Limb (tissue), 2 donors: ENCODE results near the gene NFATC1.

Experiments used
- DNase-seq, 2 donors: peaks; one replicate each; pipeline ENCODE4 v3.0.0-alpha.2; 2016; ENCODE audit errors: extremely low spot score in 2 of 2

NFATC1 gene

GRCh38 chr18:79422022-79422782, 26.5 kb downstream of the NFATC1 start:
- no peak for DNase-seq

GRCh38 chr18:79422783-79423165, 27.0 kb downstream of the NFATC1 start:
- no peak for DNase-seq

- no peak for DNase-seq
Measured at GRCh38 chr18:79423211-79424007, 27.7 kb downstream of the NFATC1 start.

GRCh38 chr18:79424008-79424565, 28.4 kb downstream of the NFATC1 start:
- DNase-seq, result no peak

DNA sequence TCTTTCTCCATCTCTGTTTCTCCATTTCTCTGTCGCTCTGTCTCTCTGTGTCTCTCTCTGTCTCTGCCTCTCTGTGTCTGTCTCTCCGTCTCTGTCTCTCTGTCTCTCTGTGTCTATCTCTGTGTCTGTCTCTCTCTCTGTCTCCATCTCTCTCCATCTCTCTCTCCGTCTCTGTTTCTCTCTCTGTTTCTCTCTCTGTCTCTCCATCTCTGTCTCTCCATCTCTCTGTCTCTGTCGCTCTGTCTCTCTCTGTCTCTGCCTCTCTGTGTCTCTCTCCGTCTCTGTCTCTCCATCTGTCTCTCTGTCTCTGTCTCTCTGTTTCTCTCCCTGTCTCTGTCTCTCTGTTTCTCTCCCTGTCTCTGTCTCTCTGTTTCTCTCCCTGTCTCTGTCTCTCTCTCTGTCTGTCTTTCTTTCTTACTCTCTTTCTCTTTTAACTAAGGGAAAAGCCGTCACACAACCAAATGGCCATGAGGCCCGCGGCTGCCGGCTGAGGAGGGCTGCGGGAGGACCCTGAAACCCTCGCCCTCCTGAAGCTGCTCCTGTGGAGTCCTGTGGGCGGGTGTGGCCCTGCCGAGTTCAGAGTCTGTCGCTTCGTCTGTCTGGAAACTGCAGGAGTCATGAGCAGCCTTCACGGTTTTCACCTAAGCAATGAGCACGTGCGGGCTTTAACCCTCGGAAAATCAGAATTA, 29.3 kb downstream of the NFATC1 start:
- no peak for DNase-seq

DNA sequence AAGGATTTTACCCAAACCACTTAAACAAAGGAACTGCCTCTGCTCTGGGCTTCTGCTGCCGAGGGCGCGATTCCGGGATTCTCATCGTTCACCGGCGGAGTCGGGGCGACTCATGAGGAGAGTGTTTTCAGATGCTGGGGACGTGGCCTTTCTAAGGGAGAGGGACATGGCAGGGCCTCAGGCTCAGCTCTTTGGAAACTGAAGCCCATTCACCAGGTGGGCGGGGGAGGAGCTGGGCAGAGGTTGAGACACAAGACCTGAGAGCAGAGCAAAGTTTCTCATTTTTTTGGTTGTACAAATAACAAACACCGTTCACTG, 29.8 kb downstream of the NFATC1 start:
- no peak for DNase-seq

DNA sequence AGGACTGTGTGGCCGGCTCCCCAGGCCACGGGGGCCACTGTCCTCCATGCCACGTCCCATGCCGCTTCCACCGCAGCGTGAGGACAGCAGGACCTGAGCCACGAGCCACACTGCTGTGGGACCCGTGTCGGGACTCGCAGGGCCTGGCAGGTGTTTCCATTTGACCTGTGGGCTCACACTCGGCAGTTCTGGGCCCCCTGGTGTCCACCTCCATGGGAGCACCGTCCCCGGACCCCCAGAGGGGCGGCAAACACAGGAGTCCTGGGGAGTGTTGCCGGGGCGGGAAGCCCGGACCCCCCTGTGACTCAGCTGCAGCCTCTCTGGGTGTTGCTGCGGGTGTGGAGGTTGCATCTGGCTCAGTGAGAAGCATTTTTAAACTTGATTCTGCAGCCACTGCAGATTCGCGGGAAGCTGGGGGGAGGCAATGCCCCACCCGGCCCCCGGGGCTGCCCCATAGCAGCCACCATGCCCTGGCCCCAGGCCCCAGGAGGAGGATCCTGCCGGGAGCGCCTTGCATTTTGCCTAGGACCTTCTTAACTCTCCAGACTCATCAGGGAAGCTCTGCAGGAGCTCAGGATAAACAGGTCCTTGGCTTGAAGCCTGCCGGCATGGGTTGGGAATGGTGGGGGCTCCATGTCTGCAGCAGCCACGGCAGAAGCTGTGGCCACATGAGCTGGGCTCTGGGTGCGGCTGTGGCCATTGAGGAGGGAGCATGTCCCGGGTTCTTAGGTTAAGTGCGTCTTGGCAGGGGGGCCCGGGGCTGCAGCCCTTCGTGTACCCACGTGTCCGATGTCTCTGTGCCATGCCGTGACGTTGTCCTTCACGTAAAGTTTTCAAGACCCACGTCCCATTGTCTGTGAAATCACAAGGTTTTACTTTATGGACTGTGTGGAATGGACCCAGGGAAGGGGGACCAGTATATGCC, 30.9 kb downstream of the NFATC1 start:
- DNase-seq, result no peak

- DNase-seq, result no peak
Measured at GRCh38 chr18:79427368-79428225, 31.9 kb downstream of the NFATC1 start.

- no peak for DNase-seq
Measured at GRCh38 chr18:79428287-79428686, 32.6 kb downstream of the NFATC1 start.

GRCh38 chr18:79429381-79429780, 33.7 kb downstream of the NFATC1 start:
- DNase-seq, result no peak

GRCh38 chr18:79429785-79430281, 34.1 kb downstream of the NFATC1 start:
- no peak for DNase-seq

GRCh38 chr18:79432376-79433120, 36.8 kb downstream of the NFATC1 start:
- DNase-seq, result no peak

- DNase-seq, result no peak
Measured at GRCh38 chr18:79433431-79433830, 37.7 kb downstream of the NFATC1 start.

GRCh38 chr18:79434607-79435401, 39.1 kb downstream of the NFATC1 start:
- DNase-seq, result no peak

DNA sequence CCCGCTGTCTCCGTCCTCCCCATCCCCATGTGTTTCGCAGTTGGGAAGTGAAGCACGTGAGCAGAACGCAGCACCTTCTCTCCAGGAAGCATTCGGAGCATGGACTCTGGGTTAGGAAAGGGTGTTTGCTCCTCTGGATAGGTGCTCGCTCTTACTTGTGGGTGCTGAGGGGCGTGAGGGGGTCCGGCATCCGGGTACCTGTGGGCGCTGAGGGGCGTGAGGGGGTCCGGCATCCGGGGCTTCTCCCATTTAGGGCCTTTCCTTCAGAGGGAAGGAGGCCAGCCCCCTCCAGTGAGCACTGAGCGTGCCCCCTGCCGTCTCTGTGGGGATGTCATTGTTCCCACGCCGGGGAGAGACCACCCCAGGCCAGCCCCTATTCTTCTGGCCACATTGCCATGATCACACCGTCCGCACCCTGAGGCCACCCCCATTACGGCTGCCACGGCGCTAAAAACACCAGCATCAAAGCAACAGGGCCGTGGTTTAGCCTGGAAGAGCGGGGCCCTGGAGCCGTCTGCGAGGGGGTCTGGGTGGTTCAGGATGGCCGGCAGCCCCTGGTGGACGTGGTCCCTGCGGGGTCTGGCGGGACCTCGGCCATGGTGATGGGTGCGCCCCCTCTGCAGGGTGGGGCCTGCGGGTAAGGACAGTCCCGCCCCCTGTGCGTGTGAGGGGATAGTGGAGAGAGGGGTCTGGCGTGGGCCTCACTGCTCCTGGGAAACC, 41.0 kb downstream of the NFATC1 start:
- no peak for DNase-seq

GRCh38 chr18:79438089-79438897, 42.6 kb downstream of the NFATC1 start:
- no peak for DNase-seq
